GM12878 (cell line): Measurements from ENCODE around the gene C6orf89. TPM values are rescaled to one million over a fixed set of nuclear protein-coding genes. Genes with fewer than 3 reads are reported as not detected.
A peak's percentile ranks its signal among the peaks of the same experiment; 100 is the strongest.

Experiments
- ASH2L ChIP-seq: fragments of 300-600, 200-600 bp; sonication (generic); IDR thresholded peaks from 2 replicates; pipeline ENCODE4 v1.6.1; 2017; ENCODE audit warnings: low read depth, mild to moderate bottlenecking, borderline replicate concordance
- BHLHE40 ChIP-seq, 2 experiments: fragments of 450-650 bp in 1 of 2; IDR thresholded peaks; 2 replicates each; pipeline ENCODE4 v1.6.1; 2011 to 2017; ENCODE audit warnings: low read depth in 2 of 2, borderline replicate concordance in 1 of 2, improper control_type of control experiment in 1 of 2, low read length in 1 of 2, mild to moderate bottlenecking in 1 of 2
- CBX3 ChIP-seq: fragments of 200-600 bp; sonication (generic); IDR thresholded peaks from 2 replicates; pipeline ENCODE4 v1.6.1; 2016; ENCODE audit warnings: low read depth, borderline replicate concordance
- CHD2 ChIP-seq: IDR thresholded peaks from 2 replicates; pipeline ENCODE4 v1.6.1; 2011; ENCODE audit warnings: low read depth, low read length, improper control_type of control experiment, borderline replicate concordance
- DPF2 ChIP-seq: fragments of 450-650 bp; IDR thresholded peaks from 2 replicates; pipeline ENCODE4 v1.6.1; 2017; ENCODE audit warnings: mild to moderate bottlenecking
- EP300 ChIP-seq, 2 experiments: fragments of 150-350 bp in 1 of 2; IDR thresholded peaks; 2 replicates each; pipeline ENCODE4 v1.6.1; 2011 to 2012; ENCODE audit warnings: low read depth in 2 of 2, low read length in 2 of 2, borderline replicate concordance in 1 of 2, improper control_type of control experiment in 1 of 2, inconsistent platforms in 1 of 2; ENCODE audit not compliant: control insufficient read depth in 1 of 2
- MEF2B ChIP-seq: fragments of 450-650 bp; IDR thresholded peaks from 2 replicates; pipeline ENCODE4 v1.6.1; 2018; ENCODE audit warnings: mild to moderate bottlenecking, moderate library complexity; ENCODE audit not compliant: partially characterized antibody, poor library complexity, severe bottlenecking
- NFXL1 ChIP-seq: fragments of 450-650 bp; IDR thresholded peaks from 2 replicates; pipeline ENCODE4 v1.6.1; 2017; ENCODE audit warnings: antibody characterized with exemption, mild to moderate bottlenecking, borderline replicate concordance
- POU2F2 ChIP-seq: IDR thresholded peaks from 3 replicates; pipeline ENCODE4 v1.6.1; 2011; ENCODE audit warnings: low read depth, mild to moderate bottlenecking, low read length, borderline replicate concordance
- RAD51 ChIP-seq: fragments of 450-650 bp; IDR thresholded peaks from 2 replicates; pipeline ENCODE4 v1.6.1; 2016; ENCODE audit warnings: moderate library complexity, mild to moderate bottlenecking, inconsistent platforms
- SMAD5 ChIP-seq: IDR thresholded peaks from 2 replicates; pipeline ENCODE4 v1.6.1; 2016; ENCODE audit warnings: antibody characterized with exemption, low read depth
- SP1 ChIP-seq: IDR thresholded peaks from one replicate; pipeline ENCODE4 v1.6.1; 2011; ENCODE audit warnings: low read depth, low read length
- STAT3 ChIP-seq: IDR thresholded peaks from 2 replicates; pipeline ENCODE4 v1.6.1; 2011; ENCODE audit warnings: low read depth, low read length, improper control_type of control experiment
- SUPT20H ChIP-seq: IDR thresholded peaks from 2 replicates; pipeline ENCODE4 v1.6.1; 2011; ENCODE audit warnings: low read depth, mild to moderate bottlenecking, low read length, moderate library complexity, borderline replicate concordance; ENCODE audit not compliant: control insufficient read depth
- SUZ12 ChIP-seq: fragments of 200-600 bp; sonication (generic); IDR thresholded peaks from one replicate; pipeline ENCODE4 v1.6.1; 2018; ENCODE audit warnings: antibody characterized with exemption, mild to moderate bottlenecking; ENCODE audit not compliant: unreplicated experiment
- TCF7 ChIP-seq: IDR thresholded peaks from 2 replicates; pipeline ENCODE4 v1.6.1; 2014; ENCODE audit warnings: antibody characterized with exemption, borderline replicate concordance
- WRNIP1 ChIP-seq: IDR thresholded peaks from 2 replicates; pipeline ENCODE4 v1.6.1; 2011; ENCODE audit warnings: low read depth, low read length, improper control_type of control experiment, borderline replicate concordance
- polyA plus RNA-seq, 11 experiments: library from polyadenylated mRNA; depleted of rRNA in 4 of 11; unstranded in 6 of 11; stranded (reverse) in 5 of 11; fragments of >200 nt; fragmentation: Nextera tagmentation in 4 of 11; fragmentation: Illumina TruSeq in 1 of 11; extraction: Ambion mirVana in 4 of 11; extraction: Trizol in 1 of 11; gene quantifications; 1 replicate in 1 of 11; 2 replicates in 10 of 11; pipeline versions ENCODE4 v1.2.1 to v1.2.3, GENCODE V29; 2011 to 2016; ENCODE audit warnings: inconsistent platforms in 2 of 11, missing spikeins in 2 of 11, low read depth in 1 of 11
- total RNA-seq, 4 experiments: library from RNA; depleted of rRNA in 3 of 4; stranded (reverse); fragments of >200 nt in 3 of 4; fragmentation: Illumina TruSeq in 1 of 4; extraction: Trizol in 1 of 4; gene quantifications; 2 replicates each; pipeline versions ENCODE4 v1.2.1 to v1.2.3, GENCODE V29; 2013 to 2021
- TF ChIP-seq, protein P1 (sequence below): fragments of 450-650 bp; IDR thresholded peaks from 2 replicates; pipeline ENCODE4 v1.6.1; 2017; ENCODE audit warnings: antibody characterized with exemption, mild to moderate bottlenecking, moderate library complexity
- TF ChIP-seq, protein P2 (sequence below): IDR thresholded peaks from 2 replicates; pipeline ENCODE4 v1.6.1; 2011; ENCODE audit warnings: mild to moderate bottlenecking, low read depth, low read length, moderate library complexity; ENCODE audit not compliant: insufficient replicate concordance
- TF ChIP-seq, protein P3 (sequence below): fragments of 150-350 bp; IDR thresholded peaks from 2 replicates; pipeline ENCODE4 v1.6.1; 2016; ENCODE audit warnings: low read depth, low read length
- TF ChIP-seq, protein P4 (sequence below): fragments of 450-650 bp; IDR thresholded peaks from 2 replicates; pipeline ENCODE4 v1.6.1; 2017; ENCODE audit warnings: borderline replicate concordance

C6orf89 gene
- total and polyA plus RNA-seq, 10 of the 15 experiments (the other 5 are each of a cell fraction or from before 2014, with no cell fraction given): 10.8 to 42.7 (median 28.6) TPM

DNA sequence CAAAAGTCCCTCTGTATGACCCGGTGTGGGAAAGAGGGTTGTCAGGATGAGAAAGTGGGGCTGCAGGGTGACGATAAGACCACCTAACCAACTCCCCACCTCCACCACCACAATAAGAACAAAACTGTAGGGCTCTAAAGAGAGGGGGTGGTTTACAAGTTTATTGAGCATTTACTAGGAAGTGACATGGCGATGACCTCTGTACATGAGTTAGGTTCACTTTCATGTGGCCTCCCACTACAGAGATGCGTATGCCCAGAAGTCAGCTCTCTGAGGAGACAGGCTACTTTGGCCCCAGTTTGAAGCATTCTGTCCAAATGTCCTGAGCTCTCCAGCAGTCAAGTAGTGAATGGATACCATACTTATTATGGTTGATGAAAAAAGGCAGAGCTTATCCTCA, 40.1 kb downstream of the C6orf89 start (continued):
- TF ChIP-seq, protein P1, sequence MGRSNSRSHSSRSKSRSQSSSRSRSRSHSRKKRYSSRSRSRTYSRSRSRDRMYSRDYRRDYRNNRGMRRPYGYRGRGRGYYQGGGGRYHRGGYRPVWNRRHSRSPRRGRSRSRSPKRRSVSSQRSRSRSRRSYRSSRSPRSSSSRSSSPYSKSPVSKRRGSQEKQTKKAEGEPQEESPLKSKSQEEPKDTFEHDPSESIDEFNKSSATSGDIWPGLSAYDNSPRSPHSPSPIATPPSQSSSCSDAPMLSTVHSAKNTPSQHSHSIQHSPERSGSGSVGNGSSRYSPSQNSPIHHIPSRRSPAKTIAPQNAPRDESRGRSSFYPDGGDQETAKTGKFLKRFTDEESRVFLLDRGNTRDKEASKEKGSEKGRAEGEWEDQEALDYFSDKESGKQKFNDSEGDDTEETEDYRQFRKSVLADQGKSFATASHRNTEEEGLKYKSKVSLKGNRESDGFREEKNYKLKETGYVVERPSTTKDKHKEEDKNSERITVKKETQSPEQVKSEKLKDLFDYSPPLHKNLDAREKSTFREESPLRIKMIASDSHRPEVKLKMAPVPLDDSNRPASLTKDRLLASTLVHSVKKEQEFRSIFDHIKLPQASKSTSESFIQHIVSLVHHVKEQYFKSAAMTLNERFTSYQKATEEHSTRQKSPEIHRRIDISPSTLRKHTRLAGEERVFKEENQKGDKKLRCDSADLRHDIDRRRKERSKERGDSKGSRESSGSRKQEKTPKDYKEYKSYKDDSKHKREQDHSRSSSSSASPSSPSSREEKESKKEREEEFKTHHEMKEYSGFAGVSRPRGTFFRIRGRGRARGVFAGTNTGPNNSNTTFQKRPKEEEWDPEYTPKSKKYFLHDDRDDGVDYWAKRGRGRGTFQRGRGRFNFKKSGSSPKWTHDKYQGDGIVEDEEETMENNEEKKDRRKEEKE: no peak
- no peak for TF ChIP-seq EP300 (IDR thresholded peaks at IDR 0.05; ENCODE audit: borderline replicate concordance in 1 of 2, control insufficient read depth in 1 of 2, low read depth in 2 of 2, low read length in 2 of 2)
- TF ChIP-seq NFXL1: no peak
- TF ChIP-seq BHLHE40 (IDR thresholded peaks at IDR 0.05; ENCODE audit: borderline replicate concordance in 1 of 2, low read depth in 2 of 2, low read length in 1 of 2): no peak
- no peak for TF ChIP-seq SP1
- no peak for TF ChIP-seq DPF2
- TF ChIP-seq MEF2B: no peak
- no peak for TF ChIP-seq ASH2L
- no peak for TF ChIP-seq CHD2
- TF ChIP-seq SUZ12: no peak
- TF ChIP-seq, protein P2, sequence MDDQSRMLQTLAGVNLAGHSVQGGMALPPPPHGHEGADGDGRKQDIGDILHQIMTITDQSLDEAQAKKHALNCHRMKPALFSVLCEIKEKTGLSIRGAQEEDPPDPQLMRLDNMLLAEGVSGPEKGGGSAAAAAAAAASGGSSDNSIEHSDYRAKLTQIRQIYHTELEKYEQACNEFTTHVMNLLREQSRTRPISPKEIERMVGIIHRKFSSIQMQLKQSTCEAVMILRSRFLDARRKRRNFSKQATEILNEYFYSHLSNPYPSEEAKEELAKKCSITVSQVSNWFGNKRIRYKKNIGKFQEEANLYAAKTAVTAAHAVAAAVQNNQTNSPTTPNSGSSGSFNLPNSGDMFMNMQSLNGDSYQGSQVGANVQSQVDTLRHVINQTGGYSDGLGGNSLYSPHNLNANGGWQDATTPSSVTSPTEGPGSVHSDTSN: no peak
- no peak for TF ChIP-seq POU2F2
- no peak for TF ChIP-seq SMAD5
- no peak for TF ChIP-seq RAD51
- no peak for TF ChIP-seq SUPT20H
- TF ChIP-seq, protein P3, sequence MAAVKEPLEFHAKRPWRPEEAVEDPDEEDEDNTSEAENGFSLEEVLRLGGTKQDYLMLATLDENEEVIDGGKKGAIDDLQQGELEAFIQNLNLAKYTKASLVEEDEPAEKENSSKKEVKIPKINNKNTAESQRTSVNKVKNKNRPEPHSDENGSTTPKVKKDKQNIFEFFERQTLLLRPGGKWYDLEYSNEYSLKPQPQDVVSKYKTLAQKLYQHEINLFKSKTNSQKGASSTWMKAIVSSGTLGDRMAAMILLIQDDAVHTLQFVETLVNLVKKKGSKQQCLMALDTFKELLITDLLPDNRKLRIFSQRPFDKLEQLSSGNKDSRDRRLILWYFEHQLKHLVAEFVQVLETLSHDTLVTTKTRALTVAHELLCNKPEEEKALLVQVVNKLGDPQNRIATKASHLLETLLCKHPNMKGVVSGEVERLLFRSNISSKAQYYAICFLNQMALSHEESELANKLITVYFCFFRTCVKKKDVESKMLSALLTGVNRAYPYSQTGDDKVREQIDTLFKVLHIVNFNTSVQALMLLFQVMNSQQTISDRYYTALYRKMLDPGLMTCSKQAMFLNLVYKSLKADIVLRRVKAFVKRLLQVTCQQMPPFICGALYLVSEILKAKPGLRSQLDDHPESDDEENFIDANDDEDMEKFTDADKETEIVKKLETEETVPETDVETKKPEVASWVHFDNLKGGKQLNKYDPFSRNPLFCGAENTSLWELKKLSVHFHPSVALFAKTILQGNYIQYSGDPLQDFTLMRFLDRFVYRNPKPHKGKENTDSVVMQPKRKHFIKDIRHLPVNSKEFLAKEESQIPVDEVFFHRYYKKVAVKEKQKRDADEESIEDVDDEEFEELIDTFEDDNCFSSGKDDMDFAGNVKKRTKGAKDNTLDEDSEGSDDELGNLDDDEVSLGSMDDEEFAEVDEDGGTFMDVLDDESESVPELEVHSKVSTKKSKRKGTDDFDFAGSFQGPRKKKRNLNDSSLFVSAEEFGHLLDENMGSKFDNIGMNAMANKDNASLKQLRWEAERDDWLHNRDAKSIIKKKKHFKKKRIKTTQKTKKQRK: no peak
- TF ChIP-seq TCF7: peak; percentile 87
- TF ChIP-seq STAT3: no peak
- no peak for TF ChIP-seq CBX3
- TF ChIP-seq, protein P4, sequence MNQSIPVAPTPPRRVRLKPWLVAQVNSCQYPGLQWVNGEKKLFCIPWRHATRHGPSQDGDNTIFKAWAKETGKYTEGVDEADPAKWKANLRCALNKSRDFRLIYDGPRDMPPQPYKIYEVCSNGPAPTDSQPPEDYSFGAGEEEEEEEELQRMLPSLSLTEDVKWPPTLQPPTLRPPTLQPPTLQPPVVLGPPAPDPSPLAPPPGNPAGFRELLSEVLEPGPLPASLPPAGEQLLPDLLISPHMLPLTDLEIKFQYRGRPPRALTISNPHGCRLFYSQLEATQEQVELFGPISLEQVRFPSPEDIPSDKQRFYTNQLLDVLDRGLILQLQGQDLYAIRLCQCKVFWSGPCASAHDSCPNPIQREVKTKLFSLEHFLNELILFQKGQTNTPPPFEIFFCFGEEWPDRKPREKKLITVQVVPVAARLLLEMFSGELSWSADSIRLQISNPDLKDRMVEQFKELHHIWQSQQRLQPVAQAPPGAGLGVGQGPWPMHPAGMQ: no peak
- no peak for TF ChIP-seq WRNIP1
